HG03280 (cell line): Measurements from ENCODE around the gene ABHD13.

Experiments used
- ATAC-seq: cut with Tn5 transposase; IDR thresholded peaks from one replicate; pipeline ENCODE4 v1.9.1; 2021; ENCODE audit warnings: mild to moderate bottlenecking, moderate library complexity; ENCODE audit not compliant: unreplicated experiment

The ABHD13 gene

GRCh38 chr13:108281901-108282300, 63.7 kb downstream of the ABHD13 start:
- no peak for ATAC-seq

- ATAC-seq = no peak
Observed at GRCh38 chr13:108283110-108283509, 64.9 kb downstream of the ABHD13 start.
